Measurements from ENCODE around the gene FMNL1.

Gene FMNL1

GRCh38 chr17:45282683-45283644, 61.3 kb downstream of the FMNL1 start:
- no peak for DNase-seq (ENCODE audit: low read depth in 1 of 2, low spot score in 1 of 2)

- DNase-seq (ENCODE audit: low read depth in 1 of 2, low spot score in 1 of 2) = no peak
Observed at GRCh38 chr17:45283711-45284110, 62.0 kb downstream of the FMNL1 start.

- no peak for DNase-seq (ENCODE audit: low read depth in 1 of 2, low spot score in 1 of 2)
Observed at GRCh38 chr17:45284176-45285140, 62.8 kb downstream of the FMNL1 start.

GRCh38 chr17:45286286-45286685, 64.6 kb downstream of the FMNL1 start:
- no peak for DNase-seq (ENCODE audit: low read depth in 1 of 2, low spot score in 1 of 2)

- DNase-seq (ENCODE audit: low read depth in 1 of 2, low spot score in 1 of 2) = no peak
Observed at GRCh38 chr17:45287526-45288500, 66.1 kb downstream of the FMNL1 start.

GRCh38 chr17:45288825-45289224, 67.1 kb downstream of the FMNL1 start:
- no peak for DNase-seq (ENCODE audit: low read depth in 1 of 2, low spot score in 1 of 2)

- DNase-seq (ENCODE audit: low read depth in 1 of 2, low spot score in 1 of 2) = no peak
Observed at GRCh38 chr17:45289301-45290268, 67.9 kb downstream of the FMNL1 start.

- no peak for DNase-seq (ENCODE audit: low read depth in 1 of 2, low spot score in 1 of 2)
Observed at GRCh38 chr17:45290269-45290765, 68.6 kb downstream of the FMNL1 start.

- DNase-seq (ENCODE audit: low read depth in 1 of 2, low spot score in 1 of 2) = no peak
Observed at GRCh38 chr17:45291171-45291805, 69.6 kb downstream of the FMNL1 start.

- DNase-seq (ENCODE audit: low read depth in 1 of 2, low spot score in 1 of 2) = no peak
Observed at GRCh38 chr17:45292696-45293412, 71.2 kb downstream of the FMNL1 start.

- DNase-seq (ENCODE audit: low read depth in 1 of 2, low spot score in 1 of 2) = no peak
Observed at GRCh38 chr17:45293413-45294211, 71.9 kb downstream of the FMNL1 start.

- DNase-seq (ENCODE audit: low read depth in 1 of 2, low spot score in 1 of 2) = no peak
Observed at GRCh38 chr17:45294506-45294905, 72.8 kb downstream of the FMNL1 start.

- no peak for DNase-seq (ENCODE audit: low read depth in 1 of 2, low spot score in 1 of 2)
Observed at GRCh38 chr17:45296003-45296832, 74.5 kb downstream of the FMNL1 start.

GRCh38 chr17:45296833-45297124, 75.1 kb downstream of the FMNL1 start:
- no peak for DNase-seq (ENCODE audit: low read depth in 1 of 2, low spot score in 1 of 2)
